ACC112 (cell line): ENCODE measurements around the gene TBC1D2B.
"Not testable (repeated sequence)": the region's sequence is repeated elsewhere in the genome, so short reads cannot be mapped to it uniquely, and the experiment has no call there.

ENCODE experiments used
- H2AFZ ChIP-seq: fragments of 200-600 bp; sonication (generic); one replicate; pipeline ENCODE4 v1.6.0; 2017; ENCODE audit warnings: antibody characterized with exemption, low read length; ENCODE audit not compliant: unreplicated experiment
- H3K27ac ChIP-seq: fragments of 200-600 bp; sonication (generic); 2 replicates; pipeline ENCODE4 v1.5.1; 2014; ENCODE audit warnings: low read depth, mild to moderate bottlenecking, antibody characterized with exemption, low read length, moderate library complexity
- H3K27me3 ChIP-seq: fragments of 200-600 bp; sonication (generic); 2 replicates; pipeline ENCODE4 v1.6.1; 2014; ENCODE audit warnings: mild to moderate bottlenecking, antibody characterized with exemption, low read length, moderate library complexity, mixed read lengths; ENCODE audit not compliant: insufficient read depth
- H3K36me3 ChIP-seq: fragments of 200-600 bp; sonication (generic); 2 replicates; pipeline ENCODE4 v1.6.1; 2016; ENCODE audit warnings: mild to moderate bottlenecking, antibody characterized with exemption, low read length, moderate library complexity, mixed read lengths; ENCODE audit not compliant: insufficient read depth
- H3K4me1 ChIP-seq: fragments of 200-600 bp; sonication (generic); one replicate; pipeline ENCODE4 v1.6.1; 2016; ENCODE audit warnings: low read length, mixed read lengths; ENCODE audit not compliant: insufficient read depth, unreplicated experiment, control insufficient read depth
- H3K4me3 ChIP-seq: fragments of 200-600 bp; sonication (generic); 2 replicates; pipeline ENCODE4 v1.5.1; 2014; ENCODE audit warnings: mild to moderate bottlenecking, low read depth, low read length
- H3K79me2 ChIP-seq: fragments of 200-600 bp; sonication (generic); one replicate; pipeline ENCODE4 v1.6.0; 2016; ENCODE audit warnings: low read length; ENCODE audit not compliant: control insufficient read depth, unreplicated experiment, insufficient read depth

Gene TBC1D2B

DNA sequence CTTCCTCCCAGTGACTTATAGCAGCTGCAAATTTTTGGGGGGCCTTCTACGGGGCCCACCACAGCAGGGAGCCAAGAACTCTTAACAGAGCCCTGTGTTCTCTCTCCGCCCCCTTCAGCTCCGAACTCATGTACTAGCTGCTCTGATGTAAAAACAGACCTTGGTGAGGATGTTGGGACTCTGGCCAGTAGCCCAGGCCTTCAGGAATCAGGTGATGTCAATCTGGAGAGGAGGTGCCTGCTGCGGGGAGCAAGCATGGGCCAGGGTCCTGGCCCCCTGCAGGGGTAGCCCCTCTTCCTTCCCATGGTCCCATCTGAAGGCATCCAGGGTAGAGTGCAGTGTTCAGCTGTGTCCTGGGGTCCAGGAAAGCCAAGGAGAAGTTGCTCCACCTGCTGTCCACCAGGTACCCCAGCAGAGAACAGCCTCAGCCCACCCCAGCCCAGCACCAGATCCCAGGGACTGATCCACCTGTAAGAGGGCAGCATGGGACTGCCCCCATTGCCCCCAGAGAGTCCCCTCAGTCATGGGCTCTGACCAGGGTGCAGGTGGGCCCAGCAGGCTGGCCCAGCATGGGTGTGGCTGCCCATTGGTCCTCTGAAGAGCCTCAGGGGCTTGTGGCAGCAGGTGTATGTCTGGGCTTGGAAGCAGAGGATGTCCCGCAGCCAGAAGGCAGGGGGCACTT, 126.3 kb downstream of the TBC1D2B start:
- H3K4me1 ChIP-seq, H3K36me3 ChIP-seq, H3K4me3 ChIP-seq, H3K27me3 ChIP-seq, H2AFZ ChIP-seq, H3K79me2 ChIP-seq, H3K27ac ChIP-seq: not testable (repeated sequence)

DNA sequence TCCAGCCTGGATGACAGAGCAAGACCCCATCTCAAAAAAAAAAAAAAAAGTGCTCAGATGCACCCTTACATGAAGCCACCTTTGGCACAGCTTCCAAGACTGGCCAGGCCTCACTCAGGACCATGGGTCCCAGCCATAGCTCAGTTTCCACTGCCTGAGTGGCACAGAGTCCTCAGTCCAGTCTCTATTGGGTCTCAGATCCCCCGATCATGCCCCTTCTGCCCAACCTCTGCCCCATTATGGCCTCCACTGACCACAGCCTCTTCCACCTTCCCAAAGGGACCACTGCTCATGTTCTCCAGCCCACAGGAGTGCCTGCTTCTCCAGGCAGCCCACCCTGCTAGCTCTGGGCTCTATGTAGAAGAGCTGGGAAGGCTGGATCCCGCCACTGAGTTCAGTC, 127.0 kb downstream of the TBC1D2B start:
- H3K36me3 ChIP-seq, H3K27me3 ChIP-seq, H3K79me2 ChIP-seq, H3K4me1 ChIP-seq, H3K27ac ChIP-seq, H2AFZ ChIP-seq, H3K4me3 ChIP-seq: not testable (repeated sequence)

DNA sequence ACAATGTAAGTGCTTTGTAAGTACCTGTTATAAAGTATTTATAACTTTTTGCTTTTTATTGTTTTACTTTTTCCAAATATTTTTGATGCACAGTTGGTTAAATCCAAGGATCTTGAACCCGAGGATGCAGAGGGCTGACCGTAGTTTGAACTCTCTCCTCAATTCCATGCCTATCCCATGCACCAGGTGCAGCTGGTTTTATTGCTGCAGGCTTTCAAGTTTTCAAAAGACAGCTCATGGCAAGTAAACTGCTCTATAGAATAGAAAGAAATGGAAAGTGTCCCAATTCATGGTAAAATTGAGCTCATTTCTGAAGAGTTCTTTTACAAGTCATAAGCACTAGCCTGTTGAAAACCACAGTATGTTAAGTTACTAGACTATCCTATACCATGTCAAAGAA, 131.9 kb downstream of the TBC1D2B start:
- Histone ChIP-seq H3K27ac (no peak overlapping the region), H3K4me1 (peaks cover 12% of the 10 kb centered on the region), H3K36me3 (no peaks in the 10 kb centered on the region), H2AFZ (no peak overlapping the region), H3K79me2 (no peaks in the 10 kb centered on the region), H3K27me3 (no peaks in the 10 kb centered on the region), H3K4me3 (no peak overlapping the region)
